ENCODE measurements around the gene ZNF532.
"Not testable (repeated sequence)": the region's sequence is repeated elsewhere in the genome, so short reads cannot be mapped to it uniquely, and the experiment has no call there.

Gene ZNF532

GRCh38 chr18:58853561-58853960, 11.1 kb upstream of the ZNF532 start:
- Histone ChIP-seq H2AFZ (ENCODE audit: low read depth, low read length) (no peak overlapping the region), H4K20me1 (ENCODE audit: insufficient read depth, low read length) (no peaks in the 10 kb centered on the region), H3K27ac (ENCODE audit: low read length) (no peak overlapping the region), H3K4me3 (ENCODE audit: low read depth in 1 of 2, low read length in 2 of 2) (no peak overlapping the region), H3K9me3 (ENCODE audit: insufficient read depth, low read length, severe bottlenecking) (no peaks in the 10 kb centered on the region), H3K36me3 (ENCODE audit: insufficient read depth, low read length) (no peaks in the 10 kb centered on the region), H3K27me3 (ENCODE audit: insufficient read depth, low read length, poor library complexity) (no peaks in the 10 kb centered on the region), H3K79me2 (ENCODE audit: insufficient read depth, low read length) (no peaks in the 10 kb centered on the region), H3K4me2 (ENCODE audit: insufficient read depth, low read length) (no peak overlapping the region), H3K9ac (ENCODE audit: low read depth, low read length) (no peak overlapping the region), H3K4me1 (ENCODE audit: insufficient read depth, low read length) (no peaks in the 10 kb centered on the region)
- ATAC-seq (ENCODE audit: insufficient read depth, low read depth) = no peak
- no peak for DNase-seq
- no peak for TF ChIP-seq CTCF (IDR thresholded peaks at IDR 0.05; ENCODE audit: borderline replicate concordance, extremely low read depth, low read length, poor library complexity, severe bottlenecking)
- no peak for TF ChIP-seq EZH2 (IDR thresholded peaks at IDR 0.05; ENCODE audit: borderline replicate concordance, low read depth, low read length, severe bottlenecking)

GRCh38 chr18:58855521-58855920, 9.2 kb upstream of the ZNF532 start:
- H2AFZ ChIP-seq (ENCODE audit: low read depth, low read length); H3K36me3 ChIP-seq (ENCODE audit: insufficient read depth, low read length); H3K4me1 ChIP-seq (ENCODE audit: insufficient read depth, low read length); H3K79me2 ChIP-seq (ENCODE audit: insufficient read depth, low read length); H3K27ac ChIP-seq (ENCODE audit: low read length); H4K20me1 ChIP-seq (ENCODE audit: insufficient read depth, low read length); ATAC-seq (ENCODE audit: insufficient read depth, low read depth); H3K4me2 ChIP-seq (ENCODE audit: insufficient read depth, low read length); H3K9ac ChIP-seq (ENCODE audit: low read depth, low read length); H3K9me3 ChIP-seq (ENCODE audit: insufficient read depth, low read length, severe bottlenecking); H3K4me3 ChIP-seq (ENCODE audit: low read depth in 1 of 2, low read length in 2 of 2); DNase-seq; H3K27me3 ChIP-seq (ENCODE audit: insufficient read depth, low read length, poor library complexity): not testable (repeated sequence)

- H3K36me3 ChIP-seq (ENCODE audit: insufficient read depth, low read length) = no peaks in the 10 kb centered on the region
- TF ChIP-seq EZH2 (IDR thresholded peaks at IDR 0.05; ENCODE audit: borderline replicate concordance, low read depth, low read length, severe bottlenecking) = no peak
- TF ChIP-seq CTCF (IDR thresholded peaks at IDR 0.05; ENCODE audit: borderline replicate concordance, extremely low read depth, low read length, poor library complexity, severe bottlenecking) = no peak
- no peak for ATAC-seq (ENCODE audit: insufficient read depth, low read depth)
- no peak overlapping the region for H3K4me3 ChIP-seq (ENCODE audit: low read depth in 1 of 2, low read length in 2 of 2)
- no peak for DNase-seq
- no peak overlapping the region for H3K4me2 ChIP-seq (ENCODE audit: insufficient read depth, low read length)
- no peaks in the 10 kb centered on the region for H3K79me2 ChIP-seq (ENCODE audit: insufficient read depth, low read length)
- H3K27me3 ChIP-seq (ENCODE audit: insufficient read depth, low read length, poor library complexity) = no peaks in the 10 kb centered on the region
- no peak overlapping the region for H3K9ac ChIP-seq (ENCODE audit: low read depth, low read length)
- H4K20me1 ChIP-seq (ENCODE audit: insufficient read depth, low read length) = no peaks in the 10 kb centered on the region
- H3K27ac ChIP-seq (ENCODE audit: low read length) = no peak overlapping the region
- no peaks in the 10 kb centered on the region for H3K4me1 ChIP-seq (ENCODE audit: insufficient read depth, low read length)
- H3K9me3 ChIP-seq (ENCODE audit: insufficient read depth, low read length, severe bottlenecking) = no peaks in the 10 kb centered on the region
- no peak overlapping the region for H2AFZ ChIP-seq (ENCODE audit: low read depth, low read length)
Measured at GRCh38 chr18:58856881-58857280, 7.8 kb upstream of the ZNF532 start.

GRCh38 chr18:58858591-58859468, 5.8 kb upstream of the ZNF532 start:
- no peak overlapping the region for H3K9ac ChIP-seq (ENCODE audit: low read depth, low read length)
- no peaks in the 10 kb centered on the region for H3K27me3 ChIP-seq (ENCODE audit: insufficient read depth, low read length, poor library complexity)
- no peak overlapping the region for H2AFZ ChIP-seq (ENCODE audit: low read depth, low read length)
- H4K20me1 ChIP-seq (ENCODE audit: insufficient read depth, low read length) = no peaks in the 10 kb centered on the region
- H3K4me3 ChIP-seq (ENCODE audit: low read depth in 1 of 2, low read length in 2 of 2) = no peak overlapping the region
- H3K36me3 ChIP-seq (ENCODE audit: insufficient read depth, low read length) = no peaks in the 10 kb centered on the region
- no peak overlapping the region for H3K27ac ChIP-seq (ENCODE audit: low read length)
- no peak for DNase-seq
- no peak overlapping the region for H3K4me2 ChIP-seq (ENCODE audit: insufficient read depth, low read length)
- TF ChIP-seq EZH2 (IDR thresholded peaks at IDR 0.05; ENCODE audit: borderline replicate concordance, low read depth, low read length, severe bottlenecking) (no peak), CTCF (IDR thresholded peaks at IDR 0.05; ENCODE audit: borderline replicate concordance, extremely low read depth, low read length, poor library complexity, severe bottlenecking) (no peak)
- H3K4me1 ChIP-seq (ENCODE audit: insufficient read depth, low read length) = no peaks in the 10 kb centered on the region
- H3K79me2 ChIP-seq (ENCODE audit: insufficient read depth, low read length) = no peaks in the 10 kb centered on the region
- no peaks in the 10 kb centered on the region for H3K9me3 ChIP-seq (ENCODE audit: insufficient read depth, low read length, severe bottlenecking)
- ATAC-seq (ENCODE audit: insufficient read depth, low read depth) = no peak

Data from DND-41 (cell line).